Panc1 (cell line): Measurements from ENCODE around the gene FHIT. TPM values are rescaled to one million over a fixed set of nuclear protein-coding genes. Genes with fewer than 3 reads are reported as not detected.

ENCODE experiments used
- ATAC-seq: fragments of 200-7000 bp; cut with Tn5 transposase; 2 replicates; pipeline ENCODE4 v1.9.1; 2020; ENCODE audit warnings: mild to moderate bottlenecking, moderate library complexity
- BruUV-seq: library from RNA; stranded (reverse); fragments of 400-500 nt; replicated peaks from 2 replicates; lab custom pipeline; 2021; lab: Mats Ljungman, UMichigan
- CTCF ChIA-PET: fragments of 300-600 bp; sonication (Branson Sonifier 250); formaldehyde crosslinking; loops from one replicate; lab custom pipeline; 2022; ENCODE audit warnings: antibody characterized with exemption; lab: Charles Lee
- POLR2A ChIA-PET: fragments of 300-600 bp; sonication (Branson Sonifier 250); formaldehyde crosslinking; loops from one replicate; lab custom pipeline; 2022; ENCODE audit warnings: antibody characterized with exemption; lab: Charles Lee
- DNase-seq: peaks from one replicate; pipeline ENCODE4 v3.0.0-alpha.2; 2010; ENCODE audit warnings: low read depth, low spot score
- H3K27ac ChIP-seq: 2 replicates; pipeline ENCODE4 v1.5.1; 2011; ENCODE audit warnings: mild to moderate bottlenecking, low read length, inconsistent platforms
- H3K27me3 ChIP-seq: fragments of 200-500 bp; sonication (Bioruptor generic); 2 replicates; pipeline ENCODE4 v1.6.0; 2014; ENCODE audit warnings: low read length, inconsistent platforms; ENCODE audit not compliant: control insufficient read depth, insufficient read depth
- H3K36me3 ChIP-seq: fragments of 200-500 bp; sonication (Bioruptor generic); 2 replicates; pipeline ENCODE4 v1.5.1; 2014; ENCODE audit warnings: inconsistent platforms, mild to moderate bottlenecking, low read length, moderate library complexity; ENCODE audit not compliant: control insufficient read depth, insufficient read depth
- H3K4me1 ChIP-seq: 2 replicates; pipeline ENCODE4 v1.5.1; 2011; ENCODE audit warnings: inconsistent platforms, mild to moderate bottlenecking, low read length, moderate library complexity; ENCODE audit not compliant: control insufficient read depth, insufficient read depth
- H3K4me3 ChIP-seq, 2 experiments: 2 replicates each; pipeline ENCODE4 v1.5.1; 2011 to 2012; ENCODE audit warnings: low read depth in 2 of 2, low read length in 2 of 2, mild to moderate bottlenecking in 2 of 2, inconsistent platforms in 1 of 2, moderate library complexity in 1 of 2
- H3K9me3 ChIP-seq: fragments of 200-500 bp; sonication (Bioruptor generic); 2 replicates; pipeline ENCODE4 v1.5.1; 2014; ENCODE audit warnings: low read depth, mild to moderate bottlenecking, inconsistent platforms, low read length, moderate library complexity; ENCODE audit not compliant: control insufficient read depth, insufficient read depth
- CTCF ChIP-seq: fragments of 450-650 bp; IDR thresholded peaks from 2 replicates; pipeline ENCODE4 v1.5.1; 2017; ENCODE audit warnings: mild to moderate bottlenecking
- POLR2AphosphoS5 ChIP-seq: IDR thresholded peaks from 2 replicates; pipeline ENCODE4 v1.6.1; 2012; ENCODE audit warnings: mild to moderate bottlenecking, low read depth, low read length, moderate library complexity
- SIN3A ChIP-seq: IDR thresholded peaks from 2 replicates; pipeline ENCODE4 v1.6.1; 2012; ENCODE audit warnings: low read depth, mild to moderate bottlenecking, low read length, moderate library complexity, borderline replicate concordance; ENCODE audit not compliant: insufficient read depth
- TCF7L2 ChIP-seq: IDR thresholded peaks from 2 replicates; pipeline ENCODE4 v1.6.1; 2011; ENCODE audit warnings: mild to moderate bottlenecking, low read depth, low read length, inconsistent platforms
- in situ Hi-C: cut with HindIII; loops from 2 replicates; pipeline ENCODE4 v1.10.0; 2016; ENCODE audit warnings: low sequenced_read_pairs, low pct_unique_long_range_greater_than_20kb
- intact Hi-C: fragments of 100-400 bp; cut with micrococcal nuclease; formaldehyde crosslinking; loops from one replicate; pipeline ENCODE4 v1.10.0; 2022; ENCODE audit not compliant: unreplicated experiment
- total RNA-seq: library from RNA; stranded (reverse); gene quantifications from one replicate; pipeline ENCODE4 v1.2.1, GENCODE V29; 2021; ENCODE audit not compliant: unreplicated experiment
- TF ChIP-seq, protein P1 (sequence below), 2 experiments: IDR thresholded peaks; 2 replicates each; pipeline ENCODE4 v1.6.1; 2011 to 2012; ENCODE audit warnings: low read depth in 2 of 2, control low read depth in 1 of 2, low read length in 1 of 2, mild to moderate bottlenecking in 1 of 2, moderate library complexity in 1 of 2; ENCODE audit not compliant: insufficient read depth in 1 of 2

Gene FHIT
- total RNA-seq, 1 experiment from 2014 or later: 2.2 TPM

- Histone ChIP-seq H3K9me3 (no peaks in the 10 kb centered on the region), H3K36me3 (no peaks in the 10 kb centered on the region), H3K4me3 (no peak overlapping the region), H3K27me3 (no peaks in the 10 kb centered on the region), H3K4me1 (no peaks in the 10 kb centered on the region), H3K27ac (no peak overlapping the region)
- intact Hi-C loops (no loop called here), in situ Hi-C loops (no loop called here)
- BruUV-seq: no TSS peak
- no peak for TF ChIP-seq SIN3A
- no peak for TF ChIP-seq TCF7L2
- TF ChIP-seq, protein P1, sequence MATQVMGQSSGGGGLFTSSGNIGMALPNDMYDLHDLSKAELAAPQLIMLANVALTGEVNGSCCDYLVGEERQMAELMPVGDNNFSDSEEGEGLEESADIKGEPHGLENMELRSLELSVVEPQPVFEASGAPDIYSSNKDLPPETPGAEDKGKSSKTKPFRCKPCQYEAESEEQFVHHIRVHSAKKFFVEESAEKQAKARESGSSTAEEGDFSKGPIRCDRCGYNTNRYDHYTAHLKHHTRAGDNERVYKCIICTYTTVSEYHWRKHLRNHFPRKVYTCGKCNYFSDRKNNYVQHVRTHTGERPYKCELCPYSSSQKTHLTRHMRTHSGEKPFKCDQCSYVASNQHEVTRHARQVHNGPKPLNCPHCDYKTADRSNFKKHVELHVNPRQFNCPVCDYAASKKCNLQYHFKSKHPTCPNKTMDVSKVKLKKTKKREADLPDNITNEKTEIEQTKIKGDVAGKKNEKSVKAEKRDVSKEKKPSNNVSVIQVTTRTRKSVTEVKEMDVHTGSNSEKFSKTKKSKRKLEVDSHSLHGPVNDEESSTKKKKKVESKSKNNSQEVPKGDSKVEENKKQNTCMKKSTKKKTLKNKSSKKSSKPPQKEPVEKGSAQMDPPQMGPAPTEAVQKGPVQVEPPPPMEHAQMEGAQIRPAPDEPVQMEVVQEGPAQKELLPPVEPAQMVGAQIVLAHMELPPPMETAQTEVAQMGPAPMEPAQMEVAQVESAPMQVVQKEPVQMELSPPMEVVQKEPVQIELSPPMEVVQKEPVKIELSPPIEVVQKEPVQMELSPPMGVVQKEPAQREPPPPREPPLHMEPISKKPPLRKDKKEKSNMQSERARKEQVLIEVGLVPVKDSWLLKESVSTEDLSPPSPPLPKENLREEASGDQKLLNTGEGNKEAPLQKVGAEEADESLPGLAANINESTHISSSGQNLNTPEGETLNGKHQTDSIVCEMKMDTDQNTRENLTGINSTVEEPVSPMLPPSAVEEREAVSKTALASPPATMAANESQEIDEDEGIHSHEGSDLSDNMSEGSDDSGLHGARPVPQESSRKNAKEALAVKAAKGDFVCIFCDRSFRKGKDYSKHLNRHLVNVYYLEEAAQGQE (IDR thresholded peaks at IDR 0.05; ENCODE audit: insufficient read depth in 1 of 2, low read depth in 2 of 2, low read length in 1 of 2): no peak
- no peak for TF ChIP-seq CTCF
- no peak for TF ChIP-seq POLR2AphosphoS5
- ChIA-PET CTCF (no interaction called here), POLR2A (no interaction called here)
- DNase-seq (no peak), ATAC-seq (no peak)
Observed at GRCh38 chr3:60839246-60839645, 412.0 kb downstream of the FHIT start.

DNA sequence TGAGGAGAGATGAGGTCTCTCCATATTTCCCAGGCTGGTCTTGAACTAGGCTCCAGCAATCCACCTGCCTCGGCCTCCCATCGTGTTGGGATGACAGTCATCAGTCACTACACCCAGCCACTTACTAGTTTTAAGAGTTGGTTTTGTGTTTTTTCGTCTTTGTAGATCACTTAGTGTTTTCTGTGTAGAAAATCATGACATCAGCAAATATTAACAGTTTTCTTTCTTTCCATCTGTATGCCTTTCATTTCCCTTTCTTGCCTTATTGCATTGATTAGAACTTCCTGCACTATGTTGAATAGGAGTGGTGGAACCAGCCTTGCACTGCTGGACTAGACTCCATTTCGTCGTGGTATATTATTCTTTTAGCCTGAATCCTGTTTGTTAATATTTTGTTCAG lies 415.5 kb downstream of the FHIT start:
- BruUV-seq: no TSS peak
- Histone ChIP-seq H3K36me3 (no peaks in the 10 kb centered on the region), H3K9me3 (no peaks in the 10 kb centered on the region), H3K27ac (no peak overlapping the region), H3K27me3 (no peaks in the 10 kb centered on the region), H3K4me3 (no peak overlapping the region), H3K4me1 (no peaks in the 10 kb centered on the region)
- ChIA-PET POLR2A (no interaction called here), CTCF (no interaction called here)
- DNase-seq (no peak), ATAC-seq (no peak)
- intact Hi-C loops (no loop called here), in situ Hi-C loops (no loop called here)
- TF ChIP-seq CTCF: no peak
- TF ChIP-seq POLR2AphosphoS5: no peak
- TF ChIP-seq, protein P1 (IDR thresholded peaks at IDR 0.05; ENCODE audit: insufficient read depth in 1 of 2, low read depth in 2 of 2, low read length in 1 of 2): no peak
- no peak for TF ChIP-seq TCF7L2
- no peak for TF ChIP-seq SIN3A
